HCT116 (cell line): Measurements from ENCODE around the gene PRG2. TPM values are rescaled to one million over a fixed set of nuclear protein-coding genes. Genes with fewer than 3 reads are reported as not detected.

Source experiments
- ATAC-seq: fragments of 200-7000 bp; cut with Tn5 transposase; 2 replicates; pipeline ENCODE4 v1.9.1; 2020; ENCODE audit warnings: mild to moderate bottlenecking, moderate library complexity
- BruUV-seq: library from RNA; stranded (reverse); fragments of 400-500 nt; replicated peaks from 2 replicates; lab custom pipeline; 2021; lab: Mats Ljungman, UMichigan
- CTCF ChIA-PET: fragments of 300-600 bp; sonication (Branson Sonifier 250); formaldehyde crosslinking; loops from one replicate; lab custom pipeline; 2021; ENCODE audit warnings: antibody characterized with exemption; lab: Charles Lee
- POLR2A ChIA-PET: fragments of 300-600, 350-600 bp; sonication (Branson Sonifier 250); formaldehyde crosslinking; loops from one replicate; lab custom pipeline; 2021; ENCODE audit warnings: antibody characterized with exemption; lab: Charles Lee
- RAD21 ChIA-PET, 2 experiments: fragments of 300-600 bp; sonication (Branson Sonifier 250); formaldehyde crosslinking; loops; one replicate each; lab custom pipeline; 2023; ENCODE audit warnings: low total read pairs in 2 of 2; ENCODE audit not compliant: uncharacterized antibody in 2 of 2, unreplicated experiment in 2 of 2, low non-redundant PET in 1 of 2; lab: Charles Lee
- DNase-seq: peaks from one replicate; pipeline ENCODE4 v3.0.0-alpha.2; 2010; ENCODE audit warnings: low read depth, low spot score
- H2AFZ ChIP-seq: fragments of 200-600 bp; shearing (Covaris generic), sonication (generic); 2 replicates; pipeline ENCODE4 v1.6.1; 2017; ENCODE audit warnings: low read depth, mixed run types, mixed read lengths, antibody characterized with exemption, low read length; ENCODE audit not compliant: poor library complexity, severe bottlenecking
- H3K27ac ChIP-seq: 2 replicates; pipeline ENCODE4 v1.5.1; 2012; ENCODE audit warnings: low read depth, low read length
- H3K27me3 ChIP-seq: fragments of 200-600 bp; sonication (generic); 2 replicates; pipeline ENCODE4 v1.6.1; 2016; ENCODE audit warnings: mixed run types, low read length, mixed read lengths; ENCODE audit not compliant: insufficient read depth
- H3K36me3 ChIP-seq, 2 experiments: fragments of 200-500 bp in 1 of 2; fragments of 200-600 bp in 1 of 2; sonication (Bioruptor generic) in 1 of 2; sonication (generic) in 1 of 2; 2 replicates each; pipeline versions ENCODE4 v1.5.1 to v1.6.1; 2014 to 2016; ENCODE audit warnings: low read length in 2 of 2, inconsistent platforms in 1 of 2, mixed read lengths in 1 of 2, mixed run types in 1 of 2; ENCODE audit not compliant: insufficient read depth in 2 of 2, control insufficient read depth in 1 of 2
- H3K4me1 ChIP-seq, 2 experiments: fragments of 200-600 bp in 1 of 2; sonication (generic) in 1 of 2; 2 replicates each; pipeline versions ENCODE4 v1.5.1 to v1.6.1; 2012 to 2017; ENCODE audit warnings: low read length in 2 of 2, inconsistent platforms in 1 of 2, mild to moderate bottlenecking in 1 of 2, mixed read lengths in 1 of 2, mixed run types in 1 of 2, moderate library complexity in 1 of 2; ENCODE audit not compliant: insufficient read depth in 2 of 2, control insufficient read depth in 1 of 2
- H3K4me2 ChIP-seq: fragments of 200-600 bp; sonication (generic); 2 replicates; pipeline ENCODE4 v1.6.1; 2017; ENCODE audit warnings: mixed run types, low read length, mixed read lengths
- H3K4me3 ChIP-seq, 2 experiments: fragments of 200-600 bp in 1 of 2; sonication (generic) in 1 of 2; replicated peaks in 1 of 2; 2 replicates each; pipeline ENCODE4 v1.5.1; 2011 to 2016; ENCODE audit warnings: low read length in 2 of 2, control low read depth in 1 of 2, low read depth in 1 of 2, mild to moderate bottlenecking in 1 of 2, mixed read lengths in 1 of 2, mixed run types in 1 of 2
- H3K79me2 ChIP-seq: fragments of 200-600 bp; sonication (generic); 2 replicates; pipeline ENCODE4 v1.6.1; 2017; ENCODE audit warnings: mild to moderate bottlenecking, mixed run types, low read length, moderate library complexity, mixed read lengths; ENCODE audit not compliant: insufficient read depth
- H3K9ac ChIP-seq: fragments of 200-600 bp; sonication (generic); 2 replicates; pipeline ENCODE4 v1.6.1; 2016; ENCODE audit warnings: low read length, mixed read lengths
- H3K9me2 ChIP-seq: fragments of 200-600 bp; sonication (generic), shearing (Covaris generic); 2 replicates; pipeline ENCODE4 v1.6.1; 2017; ENCODE audit warnings: mixed run types, mild to moderate bottlenecking, moderate library complexity; ENCODE audit not compliant: insufficient read depth
- H3K9me3 ChIP-seq, 2 experiments: fragments of 200-500 bp in 1 of 2; fragments of 200-600 bp in 1 of 2; sonication (Bioruptor generic) in 1 of 2; sonication (generic) in 1 of 2; 2 replicates each; pipeline ENCODE4 v1.6.1; 2014 to 2017; ENCODE audit warnings: low read length in 2 of 2, mixed read lengths in 2 of 2, inconsistent platforms in 1 of 2, low read depth in 1 of 2, mild to moderate bottlenecking in 1 of 2, mixed run types in 1 of 2, moderate library complexity in 1 of 2; ENCODE audit not compliant: control insufficient read depth in 1 of 2, insufficient read depth in 1 of 2
- H4K20me1 ChIP-seq: fragments of 200-600 bp; sonication (generic), shearing (Covaris generic); 2 replicates; pipeline ENCODE4 v1.6.1; 2017; ENCODE audit warnings: mixed run types, mild to moderate bottlenecking, moderate library complexity; ENCODE audit not compliant: insufficient read depth
- ATF3 ChIP-seq: IDR thresholded peaks from 2 replicates; pipeline ENCODE4 v1.6.1; 2012
- EGR1 ChIP-seq: IDR thresholded peaks from 2 replicates; pipeline ENCODE4 v1.6.1; 2012; ENCODE audit warnings: low read depth
- ELF1 ChIP-seq: IDR thresholded peaks from 2 replicates; pipeline ENCODE4 v1.6.1; 2012; ENCODE audit warnings: low read depth, borderline replicate concordance
- EZH2 ChIP-seq: fragments of 200-600 bp; sonication (generic); IDR thresholded peaks from 2 replicates; pipeline ENCODE4 v1.6.1; 2017; ENCODE audit warnings: antibody characterized with exemption, mixed run types
- FOSL1 ChIP-seq: IDR thresholded peaks from 2 replicates; pipeline ENCODE4 v1.6.1; 2012; ENCODE audit warnings: low read depth
- POLR2A ChIP-seq: IDR thresholded peaks from 2 replicates; pipeline ENCODE4 v1.7.0; 2011; ENCODE audit warnings: borderline replicate concordance; ENCODE audit not compliant: insufficient read depth, insufficient read length; ENCODE audit errors: extremely low read depth
- POLR2AphosphoS5 ChIP-seq: IDR thresholded peaks from 2 replicates; pipeline ENCODE4 v1.6.1; 2011; ENCODE audit warnings: mild to moderate bottlenecking, low read depth, low read length, moderate library complexity
- RAD21 ChIP-seq: IDR thresholded peaks from 2 replicates; pipeline ENCODE4 v1.6.1; 2012; ENCODE audit warnings: low read depth, mild to moderate bottlenecking
- REST ChIP-seq: IDR thresholded peaks from 2 replicates; pipeline ENCODE4 v1.6.1; 2012; ENCODE audit warnings: low read depth
- SIN3A ChIP-seq: IDR thresholded peaks from 2 replicates; pipeline ENCODE4 v1.6.1; 2012; ENCODE audit warnings: low read depth
- SP1 ChIP-seq: IDR thresholded peaks from 2 replicates; pipeline ENCODE4 v1.6.1; 2012; ENCODE audit warnings: low read depth
- TCF7L2 ChIP-seq: IDR thresholded peaks from 2 replicates; pipeline ENCODE4 v1.7.0; 2011; ENCODE audit warnings: borderline replicate concordance, inconsistent platforms; ENCODE audit not compliant: insufficient read depth, insufficient read length; ENCODE audit errors: extremely low read depth
- YY1 ChIP-seq: IDR thresholded peaks from 2 replicates; pipeline ENCODE4 v1.6.1; 2011; ENCODE audit warnings: low read length, low read depth, moderate library complexity, mild to moderate bottlenecking; ENCODE audit not compliant: insufficient replicate concordance; ENCODE audit errors: extremely low read depth
- ZBTB33 ChIP-seq: IDR thresholded peaks from 2 replicates; pipeline ENCODE4 v1.6.1; 2011; ENCODE audit warnings: mild to moderate bottlenecking, low read length, moderate library complexity; ENCODE audit not compliant: insufficient replicate concordance; ENCODE audit errors: extremely low read depth
- intact Hi-C: fragments of 100-400 bp; cut with micrococcal nuclease; formaldehyde crosslinking; loops from 2 replicates; pipeline ENCODE4 v1.10.0; 2022
- total RNA-seq: library from RNA; stranded (reverse); gene quantifications from one replicate; pipeline ENCODE4 v1.2.1, GENCODE V29; 2021; ENCODE audit not compliant: unreplicated experiment
- TF ChIP-seq, protein P1 (sequence below): IDR thresholded peaks from 2 replicates; pipeline ENCODE4 v1.6.1; 2012
- TF ChIP-seq, protein P2 (sequence below), 3 experiments: fragments of 200-600 bp in 1 of 3; sonication (generic) in 1 of 3; IDR thresholded peaks in 2 of 3; conservative IDR thresholded peaks in 1 of 3; 2 replicates each; pipeline ENCODE4 v1.5.1; 2012 to 2017; ENCODE audit warnings: low read depth in 2 of 3, low read length in 2 of 3, antibody characterized with exemption in 1 of 3, borderline replicate concordance in 1 of 3, control low read depth in 1 of 3, mild to moderate bottlenecking in 1 of 3, mixed read lengths in 1 of 3, mixed run types in 1 of 3, moderate library complexity in 1 of 3; ENCODE audit not compliant: insufficient read depth in 1 of 3

PRG2 gene
- total RNA-seq, 1 experiment from 2014 or later: 0.81 TPM

DNA sequence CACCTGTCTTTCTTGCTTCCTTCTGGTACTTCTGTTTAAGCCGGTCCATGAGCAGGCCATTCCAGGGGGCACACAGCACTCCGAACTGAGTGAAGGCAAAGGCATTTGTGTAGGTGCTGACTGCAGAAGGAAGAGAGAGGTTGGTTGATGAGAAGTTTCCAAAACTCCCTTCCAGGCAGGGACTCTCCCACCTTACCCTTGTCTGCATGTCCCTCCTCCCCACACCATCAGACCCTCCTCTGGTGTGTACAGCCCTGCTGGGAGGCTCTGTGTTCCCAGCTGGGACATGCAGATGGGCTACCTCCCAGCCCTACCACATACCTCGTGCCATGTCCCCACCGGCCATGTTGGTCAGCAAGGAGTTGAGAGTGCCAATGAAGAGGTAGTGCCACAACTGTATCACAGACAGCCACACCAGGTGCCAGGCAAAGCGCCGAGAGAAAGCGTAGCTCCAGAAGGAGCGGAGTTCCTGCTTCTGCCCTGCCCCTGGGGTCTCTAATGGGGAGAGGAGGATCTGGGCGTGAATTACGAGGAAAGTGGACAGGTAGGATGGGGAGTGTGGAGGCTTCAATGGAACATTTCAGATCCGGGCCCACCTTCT is 24.3 kb upstream of the PRG2 start:
- Histone ChIP-seq H3K27me3 (no peaks in the 10 kb centered on the region), H3K9ac (no peak overlapping the region), H2AFZ (no peak overlapping the region), H3K4me3 (no peak overlapping the region), H4K20me1 (no peaks in the 10 kb centered on the region), H3K9me2 (no peaks in the 10 kb centered on the region), H3K4me2 (no peak overlapping the region), H3K4me1 (peaks cover 0 to 4% of the 10 kb centered on the region in 2 experiments; a peak in 1 of 4 replicates), H3K27ac (no peak overlapping the region), H3K36me3 (peaks cover 0 to 4% of the 10 kb centered on the region in 2 experiments; a peak in 2 of 4 replicates), H3K9me3 (no peaks in the 10 kb centered on the region), H3K79me2 (no peaks in the 10 kb centered on the region)
- BruUV-seq: no TSS peak
- DNase-seq (no peak), ATAC-seq (no peak)
- intact Hi-C loops: no loop called here
- TF ChIP-seq ATF3 (no peak), POLR2A (no peak), EGR1 (no peak), REST (no peak), RAD21 (no peak), EZH2 (no peak), SIN3A (no peak), TCF7L2 (no peak), SP1 (no peak), ELF1 (no peak), FOSL1 (no peak), YY1 (no peak), POLR2AphosphoS5 (no peak), ZBTB33 (no peak)
- TF ChIP-seq, protein P1, sequence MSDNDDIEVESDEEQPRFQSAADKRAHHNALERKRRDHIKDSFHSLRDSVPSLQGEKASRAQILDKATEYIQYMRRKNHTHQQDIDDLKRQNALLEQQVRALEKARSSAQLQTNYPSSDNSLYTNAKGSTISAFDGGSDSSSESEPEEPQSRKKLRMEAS: no peak
- TF ChIP-seq, protein P2, sequence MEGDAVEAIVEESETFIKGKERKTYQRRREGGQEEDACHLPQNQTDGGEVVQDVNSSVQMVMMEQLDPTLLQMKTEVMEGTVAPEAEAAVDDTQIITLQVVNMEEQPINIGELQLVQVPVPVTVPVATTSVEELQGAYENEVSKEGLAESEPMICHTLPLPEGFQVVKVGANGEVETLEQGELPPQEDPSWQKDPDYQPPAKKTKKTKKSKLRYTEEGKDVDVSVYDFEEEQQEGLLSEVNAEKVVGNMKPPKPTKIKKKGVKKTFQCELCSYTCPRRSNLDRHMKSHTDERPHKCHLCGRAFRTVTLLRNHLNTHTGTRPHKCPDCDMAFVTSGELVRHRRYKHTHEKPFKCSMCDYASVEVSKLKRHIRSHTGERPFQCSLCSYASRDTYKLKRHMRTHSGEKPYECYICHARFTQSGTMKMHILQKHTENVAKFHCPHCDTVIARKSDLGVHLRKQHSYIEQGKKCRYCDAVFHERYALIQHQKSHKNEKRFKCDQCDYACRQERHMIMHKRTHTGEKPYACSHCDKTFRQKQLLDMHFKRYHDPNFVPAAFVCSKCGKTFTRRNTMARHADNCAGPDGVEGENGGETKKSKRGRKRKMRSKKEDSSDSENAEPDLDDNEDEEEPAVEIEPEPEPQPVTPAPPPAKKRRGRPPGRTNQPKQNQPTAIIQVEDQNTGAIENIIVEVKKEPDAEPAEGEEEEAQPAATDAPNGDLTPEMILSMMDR (IDR thresholded peaks at IDR 0.05 in 2 of 3, conservative IDR thresholded peaks at IDR 0.05 in 1 of 3; ENCODE audit: borderline replicate concordance in 1 of 3, insufficient read depth in 1 of 3, low read depth in 2 of 3, low read length in 2 of 3): no peak
- CTCF ChIA-PET: no interaction called here
- RAD21 ChIA-PET: no interaction called here
- POLR2A ChIA-PET: no interaction called here
